IPS-20b (cell line): Measurements from ENCODE around the gene VDAC1.

Source experiments
- H3K27ac ChIP-seq: one replicate; pipeline ENCODE4 v1.5.1; 2013; ENCODE audit warnings: low read length
- H3K27me3 ChIP-seq: 2 replicates; pipeline ENCODE4 v1.6.1; 2013; ENCODE audit warnings: mild to moderate bottlenecking, low read length, inconsistent platforms; ENCODE audit not compliant: insufficient read depth
- H3K36me3 ChIP-seq: 2 replicates; pipeline ENCODE4 v1.6.1; 2013; ENCODE audit warnings: low read depth, mild to moderate bottlenecking, inconsistent platforms, low read length, moderate library complexity; ENCODE audit not compliant: insufficient read depth
- H3K4me1 ChIP-seq: 2 replicates; pipeline ENCODE4 v1.6.1; 2013; ENCODE audit warnings: mild to moderate bottlenecking, control low read depth, inconsistent platforms, low read length, moderate library complexity; ENCODE audit not compliant: insufficient read depth
- H3K4me3 ChIP-seq: 2 replicates; pipeline ENCODE4 v1.5.1; 2013; ENCODE audit warnings: mild to moderate bottlenecking, low read length, inconsistent platforms
- H3K9ac ChIP-seq: 2 replicates; pipeline ENCODE4 v1.6.1; 2013; ENCODE audit warnings: low read depth, mild to moderate bottlenecking, inconsistent platforms, low read length, moderate library complexity
- H3K9me3 ChIP-seq: 2 replicates; pipeline ENCODE4 v1.6.1; 2013; ENCODE audit warnings: mild to moderate bottlenecking, low read depth, low read length, inconsistent platforms; ENCODE audit not compliant: insufficient read depth

Gene VDAC1

DNA sequence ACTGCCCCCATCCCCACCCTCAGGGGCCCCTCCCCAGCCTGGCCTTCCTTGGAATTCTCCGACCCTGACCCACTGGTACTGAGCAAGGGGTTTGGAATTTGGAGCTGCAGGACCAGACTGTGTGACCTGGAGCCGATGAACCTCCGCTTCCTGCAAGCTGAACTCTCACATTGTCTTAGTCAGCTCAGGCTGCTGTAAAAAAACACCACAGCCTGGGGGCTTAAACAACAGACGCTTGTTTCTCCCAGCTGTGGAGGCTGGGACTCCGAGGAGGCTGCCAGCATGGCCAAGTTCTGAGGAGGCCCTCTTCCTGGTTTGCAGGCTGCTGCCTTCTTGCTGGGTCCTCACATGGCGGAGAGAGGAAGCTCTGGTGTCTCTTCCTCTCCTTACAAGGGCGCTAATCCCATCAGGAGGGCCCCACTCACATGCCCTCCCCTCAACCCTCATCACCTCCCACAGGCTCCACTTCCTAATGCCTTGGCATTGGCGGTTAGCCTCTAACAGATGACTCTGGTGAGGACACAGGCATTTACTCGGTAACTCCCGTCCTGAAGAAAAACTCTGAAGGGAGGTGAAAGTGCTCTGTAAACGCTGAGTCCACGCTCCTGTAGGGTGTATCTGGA, 78.8 kb downstream of the VDAC1 start:
- H3K9me3 ChIP-seq: no peaks in the 10 kb centered on the region
- no peak overlapping the region for H3K27ac ChIP-seq
- H3K36me3 ChIP-seq: no peaks in the 10 kb centered on the region
- H3K4me3 ChIP-seq: no peak overlapping the region
- no peaks in the 10 kb centered on the region for H3K4me1 ChIP-seq
- no peak overlapping the region for H3K9ac ChIP-seq
- H3K27me3 ChIP-seq: no peaks in the 10 kb centered on the region; the same call in 1 of the 2 replicates

DNA sequence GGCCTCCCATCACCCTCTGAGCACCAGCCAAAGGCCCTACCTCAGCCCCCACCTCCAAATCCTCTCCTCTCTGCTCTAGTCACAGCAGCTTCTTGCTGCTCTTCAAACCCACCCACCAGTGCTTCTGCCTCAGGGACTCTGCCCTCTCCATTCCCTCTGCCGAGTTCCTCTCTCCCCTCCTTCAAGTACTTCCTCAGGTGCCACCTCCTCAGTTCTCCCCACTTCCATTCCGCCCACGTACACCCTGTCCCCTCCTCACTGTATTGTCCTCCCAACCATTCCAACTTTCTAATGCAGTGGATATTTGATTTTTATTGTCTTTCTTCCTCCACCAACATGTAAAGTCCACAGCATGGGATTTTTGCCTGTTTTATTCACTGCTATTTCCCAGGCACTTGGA, 79.5 kb downstream of the VDAC1 start:
- Histone ChIP-seq H3K36me3 (no peaks in the 10 kb centered on the region), H3K27ac (no peak overlapping the region), H3K4me3 (no peak overlapping the region), H3K4me1 (no peaks in the 10 kb centered on the region), H3K9me3 (no peaks in the 10 kb centered on the region), H3K9ac (no peak overlapping the region), H3K27me3 (no peaks in the 10 kb centered on the region; the same call in 1 of the 2 replicates)

GRCh38 chr5:133924221-133924920, 80.4 kb downstream of the VDAC1 start:
- Histone ChIP-seq H3K27ac (no peak overlapping the region), H3K4me3 (no peak overlapping the region), H3K36me3 (no peaks in the 10 kb centered on the region), H3K27me3 (no peaks in the 10 kb centered on the region; the same call in 1 of the 2 replicates), H3K9me3 (no peaks in the 10 kb centered on the region), H3K9ac (no peak overlapping the region), H3K4me1 (no peaks in the 10 kb centered on the region)

- Histone ChIP-seq H3K27ac (no peak overlapping the region), H3K4me3 (no peak overlapping the region), H3K4me1 (no peaks in the 10 kb centered on the region), H3K27me3 (no peaks in the 10 kb centered on the region; the same call in 1 of the 2 replicates), H3K36me3 (no peaks in the 10 kb centered on the region), H3K9ac (no peak overlapping the region), H3K9me3 (no peaks in the 10 kb centered on the region)
These were observed 82.8 kb downstream of the VDAC1 start for GRCh38 chr5:133921979-133922378.
